Loucy (cell line): ENCODE results near the gene TECTA.
"Not testable (repeated sequence)": the region's sequence is repeated elsewhere in the genome, so short reads cannot be mapped to it uniquely, and the experiment has no call there.

ENCODE experiments used
- H2AFZ ChIP-seq: fragments of 200-600 bp; sonication (generic); 2 replicates; pipeline ENCODE4 v1.6.0; 2016; ENCODE audit warnings: antibody characterized with exemption, mild to moderate bottlenecking, low read length, moderate library complexity
- H3F3A ChIP-seq: fragments of 200-600 bp; 2 replicates; pipeline ENCODE4 v1.6.0; 2016; ENCODE audit warnings: antibody characterized with exemption, low read depth, mild to moderate bottlenecking
- H3K27me3 ChIP-seq: fragments of 200-600 bp; sonication (generic); 2 replicates; pipeline ENCODE4 v1.6.1; 2014; ENCODE audit warnings: low read length, mild to moderate bottlenecking; ENCODE audit not compliant: insufficient read depth, poor library complexity, severe bottlenecking
- H3K36me3 ChIP-seq: fragments of 200-600 bp; sonication (generic); 2 replicates; pipeline ENCODE4 v1.6.1; 2016; ENCODE audit warnings: low read length; ENCODE audit not compliant: insufficient read depth
- H3K4me1 ChIP-seq: fragments of 200-600 bp; sonication (generic); 2 replicates; pipeline ENCODE4 v1.5.1; 2014; ENCODE audit warnings: low read length, mild to moderate bottlenecking; ENCODE audit not compliant: insufficient read depth, poor library complexity, severe bottlenecking
- H3K4me2 ChIP-seq: fragments of 200-600 bp; sonication (generic); 2 replicates; pipeline ENCODE4 v1.6.0; 2014; ENCODE audit warnings: antibody characterized with exemption, low read length, low read depth, mild to moderate bottlenecking; ENCODE audit not compliant: poor library complexity, severe bottlenecking
- H3K4me3 ChIP-seq: fragments of 200-600 bp; sonication (generic); 2 replicates; pipeline ENCODE4 v1.5.1; 2014; ENCODE audit warnings: low read length, mild to moderate bottlenecking, mixed read lengths; ENCODE audit not compliant: poor library complexity, severe bottlenecking
- H3K79me2 ChIP-seq: fragments of 200-600 bp; sonication (generic); 2 replicates; pipeline ENCODE4 v1.6.1; 2014; ENCODE audit warnings: low read length; ENCODE audit not compliant: insufficient read depth
- H3K9ac ChIP-seq: fragments of 200-600 bp; sonication (generic); 2 replicates; pipeline ENCODE4 v1.6.0; 2014; ENCODE audit warnings: mild to moderate bottlenecking, low read depth, low read length, moderate library complexity; ENCODE audit not compliant: poor library complexity, severe bottlenecking
- H3K9me2 ChIP-seq: fragments of 200-600 bp; sonication (generic); replicated peaks from 2 replicates; pipeline ENCODE4 v1.6.1; 2016; ENCODE audit warnings: low read depth, low read length, mixed read lengths
- H3K9me3 ChIP-seq: fragments of 200-600 bp; sonication (generic); 2 replicates; pipeline ENCODE4 v1.6.1; 2014; ENCODE audit warnings: mild to moderate bottlenecking, antibody characterized with exemption, low read length, low read depth; ENCODE audit not compliant: insufficient read depth
- H4K20me1 ChIP-seq: fragments of 200-600 bp; sonication (generic); 2 replicates; pipeline ENCODE4 v1.6.0; 2014; ENCODE audit warnings: antibody characterized with exemption, low read length, mild to moderate bottlenecking; ENCODE audit not compliant: insufficient read depth, poor library complexity, severe bottlenecking
- CTCF ChIP-seq: fragments of 200-600 bp; sonication (generic); conservative IDR thresholded peaks from 2 replicates; pipeline ENCODE4 v1.5.1; 2014; ENCODE audit warnings: mild to moderate bottlenecking, antibody characterized with exemption, low read length
- EZH2phosphoT487 ChIP-seq: fragments of 200-600 bp; IDR thresholded peaks from 2 replicates; pipeline ENCODE4 v1.6.1; 2018; ENCODE audit warnings: antibody characterized with exemption, mild to moderate bottlenecking, moderate library complexity, borderline replicate concordance

The TECTA gene

GRCh38 chr11:121159741-121160140 lies 58.7 kb downstream of the TECTA start:
- Histone ChIP-seq H3F3A (no peaks in the 10 kb centered on the region), H3K27me3 (no peaks in the 10 kb centered on the region), H3K9ac (no peak overlapping the region), H3K4me3 (no peak overlapping the region), H3K9me2 (no peaks in the 10 kb centered on the region), H3K36me3 (no peaks in the 10 kb centered on the region), H3K79me2 (no peaks in the 10 kb centered on the region), H4K20me1 (no peaks in the 10 kb centered on the region), H2AFZ (no peak overlapping the region), H3K4me1 (no peaks in the 10 kb centered on the region), H3K4me2 (no peak overlapping the region), H3K9me3 (no peaks in the 10 kb centered on the region)
- TF ChIP-seq CTCF (no peak), EZH2phosphoT487 (no peak)

- H3K4me2 ChIP-seq, result no peak overlapping the region
- TF ChIP-seq EZH2phosphoT487 (no peak), CTCF (no peak)
- H4K20me1 ChIP-seq, result no peaks in the 10 kb centered on the region
- H3F3A ChIP-seq, result no peaks in the 10 kb centered on the region
- no peaks in the 10 kb centered on the region for H3K27me3 ChIP-seq
- no peaks in the 10 kb centered on the region for H3K79me2 ChIP-seq
- no peak overlapping the region for H2AFZ ChIP-seq
- H3K9ac ChIP-seq, result no peak overlapping the region
- H3K9me3 ChIP-seq, result no peaks in the 10 kb centered on the region
- H3K9me2 ChIP-seq, result no peaks in the 10 kb centered on the region
- no peaks in the 10 kb centered on the region for H3K4me1 ChIP-seq
- H3K36me3 ChIP-seq, result no peaks in the 10 kb centered on the region
- H3K4me3 ChIP-seq, result no peak overlapping the region
Observed at GRCh38 chr11:121161349-121161917, 60.4 kb downstream of the TECTA start.

- TF ChIP-seq CTCF, result no peak
- Histone ChIP-seq H3K4me3 (no peak overlapping the region), H3K27me3 (no peaks in the 10 kb centered on the region), H3K4me2 (no peak overlapping the region), H3K9me2 (no peaks in the 10 kb centered on the region), H3K9ac (no peak overlapping the region), H2AFZ (no peak overlapping the region), H4K20me1 (no peaks in the 10 kb centered on the region), H3F3A (no peaks in the 10 kb centered on the region), H3K4me1 (no peaks in the 10 kb centered on the region), H3K79me2 (no peaks in the 10 kb centered on the region), H3K36me3 (no peaks in the 10 kb centered on the region), H3K9me3 (no peaks in the 10 kb centered on the region)
Observed at GRCh38 chr11:121163658-121164308, 62.7 kb downstream of the TECTA start.

- not testable (repeated sequence) for H3K4me1 ChIP-seq, H4K20me1 ChIP-seq, H3K4me2 ChIP-seq, H3K27me3 ChIP-seq, H3K9ac ChIP-seq, H3K9me2 ChIP-seq, H3K79me2 ChIP-seq, H3K36me3 ChIP-seq, H3K4me3 ChIP-seq, H3F3A ChIP-seq, H2AFZ ChIP-seq, H3K9me3 ChIP-seq
Observed at GRCh38 chr11:121177629-121178028, 76.6 kb downstream of the TECTA start.
